AG09319 (cell line): ENCODE data around the gene SP100.

Experiments used
- DNase-seq: peaks from one replicate; pipeline ENCODE4 v3.0.0-alpha.2; 2010; ENCODE audit warnings: low read depth; ENCODE audit errors: extremely low read depth
- CTCF ChIP-seq: IDR thresholded peaks from 2 replicates; pipeline ENCODE4 v1.5.1; 2011; ENCODE audit warnings: low read depth, mild to moderate bottlenecking, inconsistent platforms, low read length, moderate library complexity

SP100 gene

DNA sequence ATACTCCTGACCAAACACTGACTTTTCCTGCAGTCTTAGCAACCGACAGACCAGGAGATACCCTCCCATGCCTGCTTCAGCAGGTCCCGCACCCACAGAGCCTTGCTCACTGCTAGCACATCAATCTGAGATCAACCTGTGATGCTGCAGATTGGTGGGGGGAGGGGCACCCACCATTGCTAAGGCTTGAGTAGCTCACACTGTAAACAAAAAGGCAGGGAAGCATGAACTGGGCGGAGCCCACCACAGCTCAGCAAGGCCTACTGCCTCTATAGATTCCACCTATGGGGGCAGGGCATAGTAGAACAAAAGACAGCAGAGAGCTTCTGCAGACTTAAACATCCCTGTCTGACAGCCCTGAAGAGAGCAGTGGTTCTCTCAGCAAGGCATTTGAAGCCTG is 109.7 kb downstream of the SP100 start:
- DNase-seq = no peak
- no peak for TF ChIP-seq CTCF

- no peak for TF ChIP-seq CTCF
- DNase-seq = no peak
Observed at GRCh38 chr2:230537531-230537976, 121.6 kb downstream of the SP100 start.

GRCh38 chr2:230540332-230540731 is 124.3 kb downstream of the SP100 start:
- no peak for DNase-seq
- TF ChIP-seq CTCF = no peak

GRCh38 chr2:230541934-230542380 is 126.0 kb downstream of the SP100 start:
- TF ChIP-seq CTCF = no peak
- DNase-seq = no peak

DNA sequence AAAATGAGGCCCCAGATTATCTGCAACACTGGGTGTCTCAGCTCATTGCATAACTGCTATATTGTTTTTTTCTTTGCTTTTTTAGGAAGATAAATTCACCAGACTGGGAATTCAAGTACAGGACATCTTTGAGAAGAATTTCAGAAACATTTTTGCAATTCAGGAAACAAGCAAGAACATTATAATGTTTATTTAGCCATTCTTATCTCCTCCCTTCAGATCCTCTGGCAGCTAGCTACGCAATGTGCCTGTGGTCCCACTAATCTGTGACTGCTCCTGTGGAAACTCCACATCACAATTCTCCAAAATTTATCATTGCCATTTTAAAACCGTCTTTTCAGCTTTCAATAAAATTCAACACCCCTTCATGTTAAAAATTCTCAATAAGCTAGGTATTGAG is 126.8 kb downstream of the SP100 start:
- no peak for TF ChIP-seq CTCF
- DNase-seq = no peak

DNA sequence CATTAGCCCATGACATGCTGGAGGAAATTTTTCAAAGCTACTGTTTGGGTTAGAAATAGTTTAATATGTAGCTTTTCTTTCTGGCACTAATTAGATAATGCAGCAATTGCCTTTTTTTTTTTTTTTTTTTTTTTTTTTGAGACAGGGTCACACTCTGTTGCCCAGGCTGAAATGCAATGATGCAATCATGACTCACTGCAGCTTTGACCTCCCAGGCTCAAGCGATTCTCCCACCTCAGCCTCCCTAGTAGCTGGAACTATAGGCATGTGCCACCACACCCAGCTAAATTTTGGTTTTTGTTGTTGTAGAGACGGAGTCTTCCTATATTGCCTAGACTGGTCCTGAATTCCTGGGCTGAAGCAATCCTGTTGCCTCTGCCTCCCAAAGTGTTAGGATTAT is 136.2 kb downstream of the SP100 start:
- DNase-seq = no peak
- no peak for TF ChIP-seq CTCF

GRCh38 chr2:230557065-230557464 is 141.1 kb downstream of the SP100 start:
- TF ChIP-seq CTCF = no peak
- no peak for DNase-seq
